Stimulated activated CD8-positive, alpha-beta memory T cell treated with anti-CD3 and anti-CD28 coated beads, Interleukin-12 subunit alpha, Interleukin-12 subunit beta, amount 100 ng/mL, for 4 hours (primary cell): Measurements from ENCODE around the gene PRR3.
A peak's percentile ranks its signal among the peaks of the same experiment; 100 is the strongest.

Source experiments
- DNase-seq: peaks from one replicate; pipeline ENCODE4 v3.0.0-alpha.2; 2020; ENCODE audit warnings: low read depth

PRR3 gene

GRCh38 chr6:30571762-30572082 lies 14.6 kb downstream of the PRR3 start:
- DNase-seq = no peak

GRCh38 chr6:30572148-30572547 lies 15.1 kb downstream of the PRR3 start:
- DNase-seq = no peak

GRCh38 chr6:30573113-30573512 lies 16.0 kb downstream of the PRR3 start:
- DNase-seq = no peak

GRCh38 chr6:30578051-30578450 lies 21.0 kb downstream of the PRR3 start:
- DNase-seq = no peak

GRCh38 chr6:30583921-30584320 lies 26.8 kb downstream of the PRR3 start:
- no peak for DNase-seq

- no peak for DNase-seq
Measured at GRCh38 chr6:30589754-30590358, 32.8 kb downstream of the PRR3 start.

- no peak for DNase-seq
Measured at GRCh38 chr6:30590509-30590908, 33.4 kb downstream of the PRR3 start.

GRCh38 chr6:30591008-30591407 lies 33.9 kb downstream of the PRR3 start:
- DNase-seq = no peak

GRCh38 chr6:30592287-30592686 lies 35.2 kb downstream of the PRR3 start:
- DNase-seq = no peak

- DNase-seq = peak; percentile 45
Measured at GRCh38 chr6:30597315-30598144, 40.4 kb downstream of the PRR3 start.

GRCh38 chr6:30598912-30599624 lies 42.0 kb downstream of the PRR3 start:
- no peak for DNase-seq

- DNase-seq = no peak
Measured at GRCh38 chr6:30599625-30600324, 42.7 kb downstream of the PRR3 start.

GRCh38 chr6:30600451-30600961 lies 43.4 kb downstream of the PRR3 start:
- no peak for DNase-seq

- no peak for DNase-seq
Measured at GRCh38 chr6:30601436-30601814, 44.3 kb downstream of the PRR3 start.

GRCh38 chr6:30601815-30602641 lies 44.9 kb downstream of the PRR3 start:
- no peak for DNase-seq

GRCh38 chr6:30603961-30604360 lies 46.9 kb downstream of the PRR3 start:
- DNase-seq = no peak

GRCh38 chr6:30610065-30610464 lies 53.0 kb downstream of the PRR3 start:
- DNase-seq = no peak

- DNase-seq = no peak
Measured at GRCh38 chr6:30611150-30611855, 54.2 kb downstream of the PRR3 start.

GRCh38 chr6:30611856-30612194 lies 54.7 kb downstream of the PRR3 start:
- no peak for DNase-seq

GRCh38 chr6:30612213-30612612 lies 55.1 kb downstream of the PRR3 start:
- DNase-seq = no peak

GRCh38 chr6:30612687-30613248 lies 55.7 kb downstream of the PRR3 start:
- DNase-seq = no peak
